NCI-H1105 (cell line): Measurements from ENCODE around the gene PCBP3.
"Not testable (repeated sequence)": the region's sequence is repeated elsewhere in the genome, so short reads cannot be mapped to it uniquely, and the experiment has no call there.

Experiments
- DNase-seq: peaks from one replicate; lab custom pipeline; 2025; lab: John Stamatoyannopoulos, UW

Gene PCBP3

GRCh38 chr21:45809421-45809820 is 165.9 kb downstream of the PCBP3 start:
- DNase-seq, result no peak

- no peak for DNase-seq
These were observed 167.6 kb downstream of the PCBP3 start for GRCh38 chr21:45811136-45811535.

GRCh38 chr21:45814210-45814940 is 170.8 kb downstream of the PCBP3 start:
- DNase-seq, result not testable (repeated sequence)

- not testable (repeated sequence) for DNase-seq
These were observed 172.3 kb downstream of the PCBP3 start for GRCh38 chr21:45815781-45816180.

GRCh38 chr21:45816794-45817193 is 173.3 kb downstream of the PCBP3 start:
- DNase-seq, result no peak

GRCh38 chr21:45817345-45817744 is 173.8 kb downstream of the PCBP3 start:
- no peak for DNase-seq

- DNase-seq, result no peak
These were observed 174.9 kb downstream of the PCBP3 start for GRCh38 chr21:45818276-45818903.

- no peak for DNase-seq
These were observed 175.4 kb downstream of the PCBP3 start for GRCh38 chr21:45818904-45819285.

- no peak for DNase-seq
These were observed 176.1 kb downstream of the PCBP3 start for GRCh38 chr21:45819478-45820170.

- DNase-seq, result peak; percentile 87
These were observed 176.9 kb downstream of the PCBP3 start for GRCh38 chr21:45820171-45821091.

GRCh38 chr21:45821315-45821962 is 177.9 kb downstream of the PCBP3 start:
- no peak for DNase-seq

- DNase-seq, result no peak
These were observed 178.5 kb downstream of the PCBP3 start for GRCh38 chr21:45821998-45822397.

- DNase-seq, result no peak
These were observed 179.0 kb downstream of the PCBP3 start for GRCh38 chr21:45822429-45823099.

GRCh38 chr21:45823100-45823681 is 179.7 kb downstream of the PCBP3 start:
- DNase-seq, result no peak

GRCh38 chr21:45824546-45825215 is 181.2 kb downstream of the PCBP3 start:
- DNase-seq, result no peak

GRCh38 chr21:45825219-45825618 is 181.7 kb downstream of the PCBP3 start:
- no peak for DNase-seq

- no peak for DNase-seq
These were observed 183.3 kb downstream of the PCBP3 start for GRCh38 chr21:45826676-45827301.

- no peak for DNase-seq
These were observed 183.8 kb downstream of the PCBP3 start for GRCh38 chr21:45827302-45827692.

- DNase-seq, result no peak
These were observed 184.5 kb downstream of the PCBP3 start for GRCh38 chr21:45827881-45828579.
